Measurements from ENCODE around the gene HUNK. TPM values are rescaled to one million over a fixed set of nuclear protein-coding genes. Genes with fewer than 3 reads are reported as not detected.

The HUNK gene
- total RNA-seq, 1 donor from 2014 or later = 29.1 TPM

GRCh38 chr21:31915566-31915965 is 42.7 kb downstream of the HUNK start:
- H3K36me3 Mint-ChIP-seq (ENCODE audit: low read depth) = peaks cover 20% of the 10 kb centered on the region
- H3K27me3 Mint-ChIP-seq (ENCODE audit: low read depth) = no peaks in the 10 kb centered on the region
- no peak for TF ChIP-seq CTCF (conservative IDR thresholded peaks at IDR 0.05)
- H3K27ac Mint-ChIP-seq (ENCODE audit: unreplicated experiment) = no peak overlapping the region
- peaks cover 9% of the 10 kb centered on the region for H3K9me3 Mint-ChIP-seq
- no peak for DNase-seq (ENCODE audit: low read depth, low spot score)
- no peak overlapping the region for H3K4me3 Mint-ChIP-seq
- peaks cover 64% of the 10 kb centered on the region for H3K4me1 Mint-ChIP-seq

- no peak for TF ChIP-seq CTCF (conservative IDR thresholded peaks at IDR 0.05)
- no peak for DNase-seq (ENCODE audit: low read depth, low spot score)
- H3K36me3 Mint-ChIP-seq (ENCODE audit: low read depth) = peaks cover 14% of the 10 kb centered on the region
- peaks cover 9% of the 10 kb centered on the region for H3K9me3 Mint-ChIP-seq
- no peak overlapping the region for H3K4me3 Mint-ChIP-seq
- H3K4me1 Mint-ChIP-seq = peaks cover 58% of the 10 kb centered on the region
- no peaks in the 10 kb centered on the region for H3K27me3 Mint-ChIP-seq (ENCODE audit: low read depth)
- no peak overlapping the region for H3K27ac Mint-ChIP-seq (ENCODE audit: unreplicated experiment)
Observed at GRCh38 chr21:31917108-31917507, 44.3 kb downstream of the HUNK start.

GRCh38 chr21:31918250-31918775 is 45.5 kb downstream of the HUNK start:
- DNase-seq (ENCODE audit: low read depth, low spot score) = no peak
- Mint-ChIP-seq H3K27me3 (ENCODE audit: low read depth) (no peaks in the 10 kb centered on the region), H3K36me3 (ENCODE audit: low read depth) (peaks cover 14% of the 10 kb centered on the region), H3K4me1 (peaks cover 46% of the 10 kb centered on the region), H3K9me3 (peaks cover 9% of the 10 kb centered on the region), H3K27ac (ENCODE audit: unreplicated experiment) (no peak overlapping the region), H3K4me3 (no peak overlapping the region)
- TF ChIP-seq CTCF (conservative IDR thresholded peaks at IDR 0.05) = peak; percentile 34

GRCh38 chr21:31920275-31920674 is 47.5 kb downstream of the HUNK start:
- Mint-ChIP-seq H3K27me3 (ENCODE audit: low read depth) (no peaks in the 10 kb centered on the region), H3K36me3 (ENCODE audit: low read depth) (peaks cover 20% of the 10 kb centered on the region), H3K4me1 (peaks cover 28% of the 10 kb centered on the region), H3K4me3 (no peak overlapping the region), H3K9me3 (peaks cover 9% of the 10 kb centered on the region), H3K27ac (ENCODE audit: unreplicated experiment) (no peak overlapping the region)
- no peak for TF ChIP-seq CTCF (conservative IDR thresholded peaks at IDR 0.05)
- DNase-seq (ENCODE audit: low read depth, low spot score) = no peak

- Mint-ChIP-seq H3K9me3 (peaks cover 9% of the 10 kb centered on the region), H3K27me3 (ENCODE audit: low read depth) (no peaks in the 10 kb centered on the region), H3K36me3 (ENCODE audit: low read depth) (peaks cover 23% of the 10 kb centered on the region), H3K4me1 (peaks cover 24% of the 10 kb centered on the region), H3K27ac (ENCODE audit: unreplicated experiment) (no peak overlapping the region), H3K4me3 (no peak overlapping the region)
- DNase-seq (ENCODE audit: low read depth, low spot score) = no peak
- TF ChIP-seq CTCF (conservative IDR thresholded peaks at IDR 0.05) = no peak
Observed at GRCh38 chr21:31921079-31921478, 48.3 kb downstream of the HUNK start.
